Right ventricle myocardium inferior (tissue), 1 donor: Measurements from ENCODE around the gene ADGRG1. TPM values are rescaled to one million over a fixed set of nuclear protein-coding genes. Genes with fewer than 3 reads are reported as not detected.

ENCODE experiments used
- ATAC-seq: fragments of 200-7000 bp; cut with Tn5 transposase; one replicate; pipeline ENCODE4 v1.9.1; 2020; ENCODE audit warnings: mild to moderate bottlenecking, moderate library complexity
- DNase-seq: peaks from one replicate; pipeline ENCODE4 v3.0.0; 2021; ENCODE audit errors: missing footprints
- intact Hi-C: fragments of 100-400 bp; cut with DNase I; formaldehyde crosslinking; loops from one replicate; pipeline ENCODE4 v1.11.0; 2022
- total RNA-seq: library from RNA; stranded (reverse); fragmentation: NEBNext Ultra II Directional; extraction: Animal tissue kit (Norgen Biotek cat#: 25700); gene quantifications from one replicate; pipeline ENCODE4 v1.2.1, GENCODE V29; 2021
- donor health status: DM: no; HTN: yes; CAD: no; lungs with severe emphysema.

Gene ADGRG1
- total RNA-seq, 1 donor from 2014 or later, result 23.1 TPM

DNA sequence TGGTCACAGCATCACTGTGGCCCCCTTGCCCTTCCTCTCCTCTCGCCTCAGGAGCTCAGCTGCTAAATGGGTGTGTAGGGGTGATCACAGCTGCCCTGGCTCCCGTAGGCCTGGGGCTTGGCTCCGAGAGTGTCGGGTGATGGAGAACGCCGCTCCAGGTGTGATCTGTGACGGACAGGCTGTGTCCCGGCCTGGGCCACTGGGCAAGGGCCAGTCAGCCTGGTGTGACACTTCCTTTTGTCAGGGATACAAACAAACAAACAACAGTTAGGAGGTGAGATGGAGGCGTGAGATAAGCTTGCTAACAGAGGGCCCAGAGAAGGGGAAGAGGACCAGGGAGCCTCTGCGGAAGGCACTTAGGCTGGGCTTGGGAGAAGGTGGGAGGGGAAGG lies 2.0 kb downstream of the ADGRG1 start:
- DNase-seq, result no peak
- ATAC-seq, result no peak
- intact Hi-C loops, result no loop called here

DNA sequence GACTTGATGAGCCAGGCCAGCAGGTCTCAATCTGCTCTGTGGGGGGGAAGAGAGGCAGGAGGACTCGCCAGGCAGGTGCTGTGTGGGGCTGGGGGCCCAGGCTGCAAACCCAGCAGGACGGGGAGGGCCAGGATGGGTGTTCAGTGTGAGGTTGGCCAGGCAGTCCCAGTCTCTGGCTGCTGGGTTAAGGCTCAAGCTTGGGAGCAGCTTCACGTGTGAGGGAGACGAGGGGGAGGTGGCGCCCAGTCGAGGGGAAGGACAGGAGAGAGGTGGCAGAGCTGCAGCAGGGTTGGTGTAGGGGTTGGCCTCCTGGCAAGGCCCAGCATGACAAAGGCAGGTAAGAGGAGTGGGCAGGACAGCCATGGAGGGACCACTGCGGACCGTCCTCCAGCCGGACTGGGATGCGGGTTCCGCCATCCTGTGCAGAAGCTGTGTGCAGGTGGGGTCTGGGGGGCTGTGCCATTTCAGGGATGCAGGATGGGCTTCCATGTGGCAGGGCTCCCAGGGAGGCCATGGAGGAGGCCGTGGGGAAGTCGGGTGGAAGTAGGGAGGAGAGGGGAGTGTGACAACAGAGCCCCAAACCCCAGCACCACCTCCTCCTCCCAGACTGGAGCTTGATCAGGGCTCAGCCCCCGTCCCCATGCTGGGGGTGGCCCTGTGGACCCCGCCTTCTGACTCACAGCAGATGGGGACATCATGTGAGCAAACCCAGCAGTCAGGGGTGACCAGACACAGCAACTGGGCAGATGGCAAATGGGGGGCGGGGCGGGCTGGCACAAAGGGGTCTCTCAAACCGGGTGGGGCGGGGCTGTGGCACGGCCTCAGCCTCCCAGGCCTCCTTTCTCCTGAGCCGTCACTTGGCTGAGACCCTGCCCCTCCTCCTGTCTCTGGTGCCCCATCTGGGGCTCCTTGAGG lies 2.8 kb downstream of the ADGRG1 start:
- DNase-seq, result no peak

DNA sequence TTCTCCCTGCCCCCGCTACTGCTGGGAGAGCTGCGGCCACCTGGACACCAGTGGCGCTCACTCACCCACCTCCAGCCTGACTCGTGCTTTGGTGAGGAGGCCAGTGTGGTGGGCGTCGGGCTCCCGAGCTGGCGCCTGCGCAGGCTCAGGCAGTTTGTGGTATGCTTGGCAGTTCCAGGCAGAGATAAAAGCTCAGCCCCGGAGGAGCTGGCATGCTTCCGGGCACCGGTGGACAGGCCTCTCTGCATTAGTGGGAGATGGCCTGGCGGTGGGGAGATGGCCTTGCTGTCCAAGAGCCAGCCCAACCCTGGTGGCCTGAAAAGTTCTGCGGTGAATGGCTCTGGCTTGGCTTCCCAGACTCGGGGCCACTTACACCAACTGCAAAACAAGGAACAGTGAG lies 4.1 kb downstream of the ADGRG1 start:
- no peak for DNase-seq
- no peak for ATAC-seq
- intact Hi-C loops, result no loop called here

More for the DNA sequence above, 2.8 kb downstream of the ADGRG1 start:
- intact Hi-C loops, result no loop called here
- ATAC-seq, result no peak

DNA sequence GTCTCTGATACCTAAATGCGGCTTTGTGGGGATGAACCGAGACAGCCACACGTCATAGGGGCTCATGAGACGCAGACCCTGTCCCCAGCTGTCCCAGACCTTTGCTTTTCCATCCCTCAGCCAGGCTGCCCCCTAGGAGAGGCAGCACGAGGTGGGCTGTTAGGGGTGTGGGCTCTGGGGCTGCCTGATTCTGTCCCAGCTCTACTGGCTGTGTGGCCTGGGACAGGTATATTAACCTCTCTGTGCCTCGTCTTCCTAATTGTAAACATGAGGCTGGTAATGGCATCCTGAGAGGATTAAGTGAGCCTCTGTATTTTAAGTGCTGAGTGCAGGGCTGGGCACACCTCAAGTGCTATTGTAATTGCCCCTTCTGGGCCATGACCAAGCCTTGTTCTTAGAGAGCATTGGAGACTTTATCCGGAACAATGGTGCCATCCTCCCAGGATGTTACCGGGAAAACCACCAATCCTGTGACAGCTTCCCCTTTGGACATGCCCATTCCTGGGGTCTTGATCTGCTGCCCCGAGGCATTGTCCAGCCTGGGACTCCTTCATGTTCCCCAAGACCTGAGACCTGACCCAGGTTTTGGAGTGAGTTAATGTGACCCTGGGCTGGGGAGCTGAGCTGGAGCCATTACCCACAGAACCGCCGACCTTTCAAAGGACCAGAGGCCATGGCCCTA lies 5.1 kb downstream of the ADGRG1 start:
- ATAC-seq, result no peak
- no peak for DNase-seq
- intact Hi-C loops, result no loop called here

DNA sequence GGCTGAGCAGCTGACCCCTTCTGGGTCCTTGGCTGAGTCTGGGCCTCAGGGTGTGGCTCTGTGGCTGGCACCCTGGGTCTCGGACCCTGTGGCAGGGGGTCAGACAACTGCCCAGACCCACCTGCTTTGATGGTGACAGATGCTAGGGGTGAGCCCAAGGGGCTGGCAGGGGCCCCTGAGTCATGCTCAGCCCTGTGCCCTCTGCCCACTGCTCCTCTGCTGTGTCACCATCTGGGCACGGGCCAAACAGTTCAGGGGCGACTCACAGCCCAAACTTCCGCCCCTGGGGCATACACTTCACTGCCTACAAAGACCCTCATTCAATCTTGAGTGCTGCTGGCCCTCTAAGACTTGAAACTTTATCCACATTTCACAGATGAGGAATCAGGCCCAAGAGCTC lies 5.7 kb downstream of the ADGRG1 start:
- ATAC-seq (no peak), DNase-seq (peak; percentile 57)
- intact Hi-C loops, result no loop called here

DNA sequence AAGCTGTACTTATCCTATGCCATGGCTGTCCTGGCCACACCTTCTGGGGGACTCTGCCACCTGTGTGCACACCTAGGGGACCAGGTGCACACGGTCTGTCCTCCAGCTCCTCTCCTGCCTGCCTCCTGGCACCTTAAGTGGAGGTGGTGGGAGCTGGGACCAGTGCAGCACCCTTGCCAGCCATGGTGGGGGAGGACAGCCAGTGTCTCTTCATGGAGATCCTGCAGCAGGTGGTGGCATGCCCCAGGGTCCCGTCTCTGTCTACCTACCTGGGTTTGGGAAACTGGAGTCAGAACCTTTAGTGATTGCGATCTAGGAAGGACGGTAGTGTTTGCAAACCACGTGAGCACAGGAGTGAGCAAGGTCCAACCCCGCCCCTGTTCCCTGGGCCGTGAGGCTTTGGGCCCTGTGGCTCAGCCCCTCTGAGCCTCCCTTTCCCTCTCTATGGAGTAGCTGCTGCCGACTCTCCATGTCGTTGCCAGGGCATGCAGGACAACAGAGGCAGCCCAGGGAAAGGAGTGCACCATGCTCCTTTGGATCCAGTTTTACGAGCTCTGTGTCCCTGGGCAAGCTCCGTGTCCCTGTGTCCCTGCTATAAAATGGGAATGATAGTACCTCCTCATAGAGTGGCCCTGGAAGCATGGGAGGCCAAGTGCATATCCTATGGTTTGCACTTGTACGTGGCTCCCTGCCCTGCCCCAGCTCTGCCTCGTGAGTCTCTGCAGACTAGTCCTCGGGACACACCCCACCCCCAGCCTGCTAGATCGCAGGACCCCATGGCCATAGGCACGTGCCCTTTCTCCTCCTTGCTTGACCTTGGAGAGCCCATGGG lies 7.1 kb downstream of the ADGRG1 start:
- no peak for DNase-seq
- intact Hi-C loops, result no loop called here

DNA sequence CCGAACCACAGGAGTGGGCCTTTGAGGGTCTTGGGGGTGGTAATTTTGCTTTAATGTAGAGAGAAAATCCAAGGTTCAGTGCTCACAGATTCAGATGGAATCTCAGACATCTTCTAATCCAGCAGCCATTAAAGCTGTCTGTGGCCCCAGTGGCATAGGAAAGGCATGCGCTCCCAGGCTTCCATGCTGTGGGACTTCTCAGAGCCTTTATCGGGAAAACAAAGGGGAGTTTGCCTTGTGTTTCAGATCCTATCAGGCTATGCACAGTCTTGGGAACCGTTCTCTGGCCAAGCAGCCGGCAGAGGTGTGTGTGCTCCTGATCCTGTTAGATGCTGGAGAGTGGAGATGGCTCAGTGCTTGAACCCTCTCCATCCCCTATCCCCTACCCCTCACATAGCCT lies 7.8 kb downstream of the ADGRG1 start:
- DNase-seq, result no peak
- ATAC-seq, result no peak

More for the DNA sequence above, 7.1 kb downstream of the ADGRG1 start:
- no peak for ATAC-seq

DNA sequence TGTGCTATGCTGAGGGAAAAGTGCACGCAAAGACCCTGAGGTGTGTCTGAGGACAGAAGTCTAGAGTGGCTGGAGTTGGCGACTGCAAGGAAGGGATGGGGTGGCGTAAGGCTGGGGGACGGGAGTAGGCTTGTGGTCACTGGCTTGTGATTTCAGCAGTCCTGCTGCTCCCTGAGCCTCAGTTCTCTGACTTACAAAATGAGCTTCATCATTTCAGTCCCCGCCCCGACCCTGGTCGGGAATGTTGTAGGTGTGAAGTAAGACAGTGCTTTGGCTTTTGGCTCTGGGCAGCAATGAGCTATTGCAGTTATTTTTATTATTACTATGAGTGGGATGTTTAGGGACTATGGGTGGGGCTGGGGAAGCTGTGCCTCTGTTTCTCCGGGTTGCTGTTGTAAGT lies 8.6 kb downstream of the ADGRG1 start:
- intact Hi-C loops, result loop anchor here (1.0 kb wide), 1 partner anchor 9 kb away; no protein-coding TSS in a partner anchor
- ATAC-seq, result no peak

More for the DNA sequence above, 7.8 kb downstream of the ADGRG1 start:
- intact Hi-C loops, result no loop called here

DNA sequence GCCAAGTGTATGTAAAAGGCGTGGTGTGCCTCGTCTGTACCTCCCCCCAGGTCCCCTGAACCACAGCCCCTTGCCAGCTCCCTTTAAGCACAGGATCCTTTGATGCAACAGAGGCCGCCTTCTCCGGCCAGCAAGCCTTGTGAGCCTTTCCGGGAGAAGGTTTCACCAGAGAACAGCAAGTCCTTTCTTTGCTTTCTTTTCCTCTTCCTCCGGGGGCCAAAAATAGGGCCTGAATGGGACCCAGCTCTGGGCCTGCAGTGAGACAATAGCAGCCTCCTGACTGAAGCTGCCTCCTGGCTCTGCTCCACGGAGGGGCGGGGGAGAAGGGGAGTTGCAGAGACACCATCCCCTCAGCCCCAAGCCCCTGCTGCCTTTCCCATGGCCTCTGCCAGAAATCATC lies 9.0 kb downstream of the ADGRG1 start:
- intact Hi-C loops, result loop anchor here (1.0 kb wide), 1 partner anchor 9 kb away; no protein-coding TSS in a partner anchor
- ATAC-seq, result peak; percentile 15
- DNase-seq, result no peak

More for the DNA sequence above, 8.6 kb downstream of the ADGRG1 start:
- DNase-seq, result no peak

DNA sequence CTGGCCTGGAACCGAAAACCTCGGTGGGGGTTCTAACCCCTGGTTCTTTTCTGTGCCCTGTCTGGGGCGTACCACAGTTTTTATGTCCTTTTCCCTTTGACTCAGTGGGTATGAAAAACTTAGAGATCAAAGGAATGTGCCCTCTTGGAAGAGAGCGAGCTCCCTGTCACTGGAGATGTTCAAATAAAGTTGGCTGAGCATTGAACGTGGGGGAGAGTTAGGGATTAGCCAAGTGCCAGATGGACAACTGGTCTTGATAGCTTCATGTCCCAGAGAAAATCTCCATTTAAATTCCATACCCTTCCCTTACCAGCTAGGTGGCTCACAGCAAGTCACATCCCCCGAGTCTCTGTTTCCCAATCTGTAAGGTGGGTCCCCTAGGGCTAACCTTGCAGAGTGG lies 9.5 kb downstream of the ADGRG1 start:
- intact Hi-C loops, result loop anchor here (1.0 kb wide), 1 partner anchor 8 kb away; no protein-coding TSS in a partner anchor
- no peak for ATAC-seq
- no peak for DNase-seq

DNA sequence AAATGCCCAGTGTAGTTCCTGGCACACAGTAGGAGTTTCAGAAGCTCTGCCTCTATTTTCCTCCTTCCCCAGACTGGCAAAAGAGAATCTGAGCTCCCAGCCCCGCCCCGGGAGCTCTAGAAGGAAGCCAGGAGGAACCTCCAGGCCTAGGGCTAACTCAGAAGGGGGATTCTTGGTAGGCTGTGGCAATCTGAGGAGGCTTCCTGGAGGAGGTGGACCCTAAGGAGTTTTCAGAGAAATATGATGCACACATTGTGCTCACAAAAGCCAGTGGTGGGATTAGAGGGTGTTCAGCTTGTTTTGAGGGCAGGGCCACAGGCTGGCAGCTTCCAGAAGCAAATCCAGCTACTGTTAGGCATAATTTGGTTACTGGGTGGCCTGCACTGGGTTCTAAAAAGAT lies 10.0 kb downstream of the ADGRG1 start:
- intact Hi-C loops, result no loop called here
- no peak for ATAC-seq
- DNase-seq, result no peak

DNA sequence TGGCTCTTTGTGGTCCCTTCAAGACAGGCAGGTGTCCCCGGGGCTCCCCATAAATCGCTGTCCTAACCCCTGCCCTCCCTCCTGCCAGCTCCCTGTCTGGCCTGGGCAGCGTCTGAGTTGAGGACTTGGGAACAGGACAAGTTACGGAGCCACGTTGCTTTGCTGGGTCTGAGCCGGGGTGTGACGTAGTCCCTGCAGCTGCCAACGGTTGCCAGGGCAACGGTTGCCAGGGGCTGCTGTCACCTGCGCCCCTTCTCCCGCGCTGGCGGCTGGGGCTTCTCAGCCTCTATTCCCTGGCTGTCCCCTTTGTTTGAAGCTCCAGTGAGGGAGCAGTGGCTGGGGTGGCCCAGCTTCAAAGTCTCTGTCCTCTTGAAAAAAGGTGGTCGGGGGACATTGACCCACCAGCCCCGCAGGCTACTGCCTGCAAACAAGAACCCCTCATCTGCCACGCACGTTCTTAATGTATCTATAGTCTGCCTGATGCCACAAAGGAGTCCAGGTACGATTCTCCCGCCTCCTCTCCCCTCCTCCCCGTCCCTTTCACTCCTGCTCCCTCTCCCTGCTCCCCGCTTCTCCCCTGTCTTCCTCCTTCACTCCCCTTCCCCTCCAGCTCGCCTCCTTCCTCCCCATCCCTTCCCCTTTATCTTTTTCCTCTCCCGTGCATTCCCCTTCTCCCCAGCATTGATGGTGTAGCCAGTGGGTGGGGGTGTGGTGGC lies 10.9 kb downstream of the ADGRG1 start:
- DNase-seq (peak; percentile 73), ATAC-seq (no peak)
- intact Hi-C loops, result no loop called here

DNA sequence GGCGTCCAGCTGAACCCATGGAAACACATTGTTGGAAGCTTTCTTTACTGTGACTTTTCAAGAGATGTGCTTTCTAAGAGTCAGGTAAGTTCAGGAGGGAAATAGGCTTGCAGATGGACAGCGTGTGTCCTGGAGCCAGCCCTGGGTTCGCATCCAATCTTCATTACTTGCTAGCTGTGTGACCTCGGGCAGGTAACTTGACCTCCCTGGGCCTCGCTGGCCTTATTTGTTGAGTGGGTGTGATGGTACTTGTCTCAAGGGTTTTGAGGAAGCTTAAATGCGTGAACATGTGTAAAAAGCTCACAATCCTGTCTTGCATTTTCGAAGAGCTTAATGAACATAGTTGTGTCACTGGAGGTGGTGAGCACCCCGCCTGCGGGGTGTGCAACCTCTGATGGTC lies 11.8 kb downstream of the ADGRG1 start:
- DNase-seq (no peak), ATAC-seq (no peak)
- intact Hi-C loops, result no loop called here

DNA sequence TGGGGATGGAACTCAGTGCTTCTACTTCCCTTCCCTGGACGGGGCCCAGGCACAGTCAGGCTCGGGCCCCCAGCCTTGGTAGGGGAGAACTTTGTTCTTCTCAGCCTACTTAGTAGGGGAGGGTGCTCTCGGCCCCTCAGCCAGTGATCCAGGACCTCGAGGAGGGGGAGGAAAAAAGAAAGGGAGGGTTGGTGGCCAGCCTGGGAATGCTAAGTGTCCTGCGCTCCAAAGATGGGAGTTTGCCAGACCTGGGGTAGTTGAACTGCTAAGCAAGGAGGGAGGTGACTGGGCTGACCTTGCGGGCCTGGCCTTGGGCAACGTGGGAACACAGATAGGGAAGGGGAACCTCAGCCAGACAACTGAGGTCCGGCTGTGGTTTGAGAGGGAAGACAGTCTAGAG lies 12.2 kb downstream of the ADGRG1 start:
- ATAC-seq, result peak; percentile 51
- DNase-seq, result peak; percentile 57
- intact Hi-C loops, result no loop called here

DNA sequence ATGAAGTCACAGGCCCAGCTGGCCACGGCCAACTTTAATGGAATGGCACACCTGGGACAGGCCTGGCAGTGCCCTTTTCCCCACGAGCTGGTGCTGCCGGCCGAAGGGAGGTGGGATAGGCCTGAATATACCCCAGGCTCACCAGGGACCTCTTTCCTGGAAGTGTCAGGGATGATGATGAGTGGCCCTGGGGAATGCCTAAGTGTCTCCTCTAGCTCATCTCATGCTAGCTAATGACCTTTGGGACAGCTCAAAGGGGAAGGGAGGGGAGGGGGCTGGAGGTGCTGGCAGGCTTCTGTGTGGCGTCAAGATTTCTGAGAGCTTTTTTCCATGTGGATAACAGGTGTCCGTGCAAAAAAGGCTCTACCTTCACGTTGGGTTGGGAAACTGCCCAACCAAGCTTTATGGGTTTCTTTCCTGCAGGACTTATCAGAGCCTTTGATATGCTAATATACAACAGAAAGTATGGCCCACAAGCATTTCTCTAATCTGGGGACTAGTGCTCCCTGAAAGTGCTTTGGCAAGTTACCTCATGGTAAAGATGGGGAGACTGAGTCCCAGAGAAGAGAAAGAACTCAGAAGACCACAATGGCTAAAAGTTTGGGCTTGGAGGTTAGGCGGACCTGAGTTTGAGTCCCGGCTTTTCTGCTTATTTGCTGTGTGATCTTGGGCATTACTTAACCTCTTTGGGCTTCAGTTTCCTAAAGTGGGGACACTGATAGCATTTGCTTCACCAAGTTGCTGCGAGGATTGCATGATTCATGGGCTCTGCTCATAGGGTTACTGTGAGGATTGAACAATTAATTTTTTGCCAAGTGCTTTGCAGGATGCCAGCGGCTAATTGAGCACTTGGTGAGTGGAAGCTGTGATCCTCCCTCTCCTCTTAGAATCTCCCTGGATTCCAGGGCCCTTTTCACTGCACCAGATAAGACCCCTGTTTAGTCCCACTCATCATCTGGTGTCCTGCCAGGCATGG lies 14.0 kb downstream of the ADGRG1 start:
- ATAC-seq (no peak), DNase-seq (no peak)
- intact Hi-C loops, result no loop called here

DNA sequence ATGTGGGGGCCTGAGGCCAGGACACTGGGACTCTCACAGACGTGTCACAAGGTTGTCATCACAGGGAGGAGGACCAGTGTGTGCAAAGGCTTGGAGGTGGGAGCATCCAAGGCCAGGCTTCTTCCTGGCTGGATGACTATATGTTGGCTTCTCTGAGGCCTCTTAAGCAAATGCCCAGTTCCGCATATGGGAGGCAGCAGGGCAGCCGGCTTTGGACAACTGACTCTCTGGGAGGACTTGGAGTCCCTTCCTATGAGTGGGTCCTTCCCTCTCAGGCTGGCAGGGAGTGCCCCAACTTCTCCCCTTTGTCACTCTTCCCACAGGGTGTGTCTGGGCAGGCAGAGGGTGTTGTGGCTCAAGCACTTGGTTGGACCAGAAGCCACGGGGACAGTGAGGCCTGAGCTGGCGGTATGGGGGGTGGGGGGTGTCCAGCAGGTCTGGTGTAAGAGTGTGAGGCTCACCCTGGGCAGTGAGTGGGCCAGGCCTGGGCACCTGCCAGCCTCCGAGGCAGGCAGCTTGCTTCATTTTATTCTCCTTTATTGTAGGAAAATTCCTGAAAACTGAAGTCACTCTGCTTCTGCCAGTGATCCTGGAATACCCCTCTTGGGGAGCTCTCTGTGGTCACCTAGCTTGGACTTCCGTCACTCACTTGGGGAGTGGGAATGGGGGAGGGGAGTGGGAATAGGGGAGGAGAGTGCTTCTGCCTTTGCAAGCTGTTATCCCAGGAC lies 14.9 kb downstream of the ADGRG1 start:
- ATAC-seq (no peak), DNase-seq (no peak)
- intact Hi-C loops, result no loop called here

DNA sequence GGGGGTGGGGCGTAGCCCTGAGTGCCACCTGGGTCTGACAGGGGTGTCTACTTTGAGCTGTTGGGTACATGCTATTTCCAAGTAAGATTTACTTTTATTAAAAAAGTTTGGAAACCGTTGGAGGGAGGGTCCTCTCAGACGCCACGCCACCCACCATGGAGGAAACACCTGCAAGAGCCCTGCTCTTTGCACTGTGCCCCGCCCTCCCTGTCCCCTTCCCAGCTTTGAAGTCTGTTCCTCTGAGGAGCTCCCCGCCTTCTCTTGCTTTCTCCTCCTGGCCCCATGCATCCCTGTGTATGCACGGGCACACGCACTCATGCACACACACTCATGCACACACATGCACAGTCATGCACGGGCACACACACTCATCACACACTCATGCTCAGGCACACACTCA lies 15.5 kb downstream of the ADGRG1 start:
- ATAC-seq (no peak), DNase-seq (no peak)
- intact Hi-C loops, result no loop called here
